Testis (tissue), 3 donors: ENCODE data around the gene NUDCD3. TPM values are rescaled to one million over a fixed set of nuclear protein-coding genes. Genes with fewer than 3 reads are reported as not detected.

Experiments used
- DNase-seq: peaks from one replicate; pipeline ENCODE4 v3.0.0-alpha.2; 2019
- H3K27ac ChIP-seq, 2 donors: fragments of 200-600 bp; sonication (generic); one replicate each; pipeline ENCODE4 v1.5.1; 2019
- H3K27me3 ChIP-seq: fragments of 200-600 bp; sonication (generic); one replicate; pipeline ENCODE4 v1.5.1; 2019
- H3K36me3 ChIP-seq: fragments of 200-600 bp; sonication (generic); one replicate; pipeline ENCODE4 v1.5.1; 2017; ENCODE audit warnings: low read depth; ENCODE audit errors: missing control alignments
- H3K4me1 ChIP-seq: fragments of 200-600 bp; sonication (generic); one replicate; pipeline ENCODE4 v1.5.1; 2019
- H3K4me3 ChIP-seq, 2 donors: fragments of 200-600 bp; sonication (generic); one replicate each; pipeline ENCODE4 v1.5.1; 2017 to 2019
- H3K9me3 ChIP-seq: fragments of 200-600 bp; sonication (generic); one replicate; pipeline ENCODE4 v1.5.1; 2017
- POLR2A ChIP-seq: fragments of 450-650 bp; IDR thresholded peaks from one replicate; pipeline ENCODE4 v1.6.1; 2017; ENCODE audit warnings: antibody characterized with exemption, mild to moderate bottlenecking, moderate library complexity
- WGBS, 2 donors: methylation state at CpG; one replicate each; pipeline ENCODE4 v1.1.5; 2018; 5-methylcytosine and 5-hydroxymethylcytosine counted together
- intact Hi-C: fragments of 100-400 bp; cut with DNase I; formaldehyde crosslinking; loops from one replicate; pipeline ENCODE4 v1.15.1; 2023; ENCODE audit warnings: low total_unique reads
- polyA plus RNA-seq: library from polyadenylated mRNA; stranded (reverse); fragments of 350-450 nt; fragmentation: Illumina TruSeq; extraction: RNeasy Lipid Tissue Mini Kit (QIAGEN cat#74804); gene quantifications from one replicate; pipeline ENCODE4 v1.2.3, GENCODE V29; 2014; ENCODE audit warnings: low read depth, low replicate concordance; ENCODE audit not compliant: insufficient read depth
- total RNA-seq, 2 donors: library from RNA; depleted of rRNA; stranded (reverse); fragments of >200 nt; gene quantifications; one replicate each; pipeline ENCODE4 v1.2.3, GENCODE V29; 2016
- TF ChIP-seq, protein P1 (sequence below), 3 experiments: fragments of 450-650 bp in 2 of 3; fragments of 200-600 bp in 1 of 3; sonication (generic) in 1 of 3; IDR thresholded peaks; one replicate each; pipeline ENCODE4 v1.5.1; 2016 to 2019; ENCODE audit warnings: antibody characterized with exemption in 3 of 3, mild to moderate bottlenecking in 2 of 3, moderate library complexity in 1 of 3

Gene NUDCD3
- total and polyA plus RNA-seq, 3 donors from 2014 or later, result 50.6 to 112 (median 54.6) TPM

DNA sequence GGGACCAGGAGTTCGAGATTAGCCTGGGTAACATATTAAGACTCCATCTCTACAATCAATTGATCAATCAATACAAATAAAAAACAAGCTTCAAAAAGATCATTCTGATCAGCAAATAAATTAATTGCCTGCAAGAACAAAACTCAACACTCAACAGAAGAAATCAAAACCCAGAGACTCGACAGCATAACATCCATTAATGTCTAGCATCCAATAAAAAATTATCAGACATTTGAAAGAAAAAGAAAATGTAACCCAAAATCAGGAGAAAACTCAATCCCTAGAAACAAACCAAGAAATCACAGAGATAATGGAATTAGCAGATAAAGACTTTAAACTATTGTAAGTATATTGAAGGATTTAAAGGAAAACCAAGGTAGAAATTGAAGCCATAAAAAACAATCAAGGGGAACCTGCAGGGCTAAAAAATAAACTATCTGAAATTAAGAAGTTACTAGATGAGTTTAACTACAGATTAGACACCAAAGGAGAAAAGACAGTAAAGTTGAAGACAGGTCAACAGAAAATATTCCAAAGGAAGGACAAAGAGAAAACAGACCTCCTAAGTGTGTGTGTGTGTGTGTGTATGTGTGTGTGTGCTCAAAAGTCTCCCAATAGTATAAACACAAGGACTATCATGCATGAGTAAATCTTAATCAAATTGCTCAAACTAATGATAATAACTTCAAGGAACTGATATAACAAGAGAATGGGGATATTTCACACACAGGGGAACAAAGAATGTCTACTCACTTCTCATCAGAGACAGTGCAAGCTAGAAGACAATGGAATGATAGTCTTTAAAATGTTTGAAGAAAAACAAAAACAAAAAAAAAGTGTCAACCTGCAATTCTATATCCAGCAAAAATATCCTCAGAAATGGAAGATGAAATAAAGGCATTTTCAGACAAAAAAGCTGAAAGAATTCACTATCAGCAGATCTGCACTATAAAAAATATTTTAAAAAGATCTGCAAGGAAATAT, 7.7 kb downstream of the NUDCD3 start:
- DNase-seq, result no peak
- WGBS, 2 donors, result 97 to 98% methylated on average over 2 of the region's 2 CpGs
- H3K9me3 ChIP-seq, result no peaks in the 10 kb centered on the region
- no peak overlapping the region for H3K4me3 ChIP-seq
- TF ChIP-seq POLR2A, result no peak
- TF ChIP-seq, protein P1, sequence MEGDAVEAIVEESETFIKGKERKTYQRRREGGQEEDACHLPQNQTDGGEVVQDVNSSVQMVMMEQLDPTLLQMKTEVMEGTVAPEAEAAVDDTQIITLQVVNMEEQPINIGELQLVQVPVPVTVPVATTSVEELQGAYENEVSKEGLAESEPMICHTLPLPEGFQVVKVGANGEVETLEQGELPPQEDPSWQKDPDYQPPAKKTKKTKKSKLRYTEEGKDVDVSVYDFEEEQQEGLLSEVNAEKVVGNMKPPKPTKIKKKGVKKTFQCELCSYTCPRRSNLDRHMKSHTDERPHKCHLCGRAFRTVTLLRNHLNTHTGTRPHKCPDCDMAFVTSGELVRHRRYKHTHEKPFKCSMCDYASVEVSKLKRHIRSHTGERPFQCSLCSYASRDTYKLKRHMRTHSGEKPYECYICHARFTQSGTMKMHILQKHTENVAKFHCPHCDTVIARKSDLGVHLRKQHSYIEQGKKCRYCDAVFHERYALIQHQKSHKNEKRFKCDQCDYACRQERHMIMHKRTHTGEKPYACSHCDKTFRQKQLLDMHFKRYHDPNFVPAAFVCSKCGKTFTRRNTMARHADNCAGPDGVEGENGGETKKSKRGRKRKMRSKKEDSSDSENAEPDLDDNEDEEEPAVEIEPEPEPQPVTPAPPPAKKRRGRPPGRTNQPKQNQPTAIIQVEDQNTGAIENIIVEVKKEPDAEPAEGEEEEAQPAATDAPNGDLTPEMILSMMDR (IDR thresholded peaks at IDR 0.05), result no peak
- intact Hi-C loops, result no loop called here
- H3K36me3 ChIP-seq, result no peaks in the 10 kb centered on the region
- H3K27me3 ChIP-seq, result no peaks in the 10 kb centered on the region
- H3K4me1 ChIP-seq, result no peaks in the 10 kb centered on the region
- H3K27ac ChIP-seq, result no peak overlapping the region

DNA sequence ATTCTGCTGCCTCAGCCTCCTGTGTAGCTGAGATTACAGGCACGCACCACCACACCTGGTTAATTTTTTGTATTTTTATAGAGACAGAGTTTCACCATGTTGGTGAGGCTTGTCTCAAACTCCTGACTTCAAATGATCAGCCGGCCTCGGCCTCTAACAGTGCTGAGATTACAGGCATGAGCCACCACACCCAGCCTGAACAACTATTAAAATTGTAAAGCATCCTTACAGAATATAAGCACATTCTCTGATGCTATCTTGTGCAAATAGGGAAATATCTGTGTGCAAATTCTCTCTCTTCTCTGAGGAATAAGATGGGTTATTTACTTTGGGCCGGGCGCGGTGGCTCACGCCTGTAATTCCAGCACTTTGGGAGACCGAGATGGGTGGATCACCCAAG, 12.5 kb downstream of the NUDCD3 start:
- Histone ChIP-seq H3K4me3 (no peak overlapping the region), H3K4me1 (no peaks in the 10 kb centered on the region), H3K27me3 (no peaks in the 10 kb centered on the region), H3K9me3 (no peaks in the 10 kb centered on the region), H3K27ac (no peak overlapping the region), H3K36me3 (no peaks in the 10 kb centered on the region)
- DNase-seq, result no peak
- 92 to 93% methylated on average over 8 of the region's 8 CpGs for WGBS, 2 donors
- TF ChIP-seq POLR2A, result no peak
- TF ChIP-seq, protein P1 (IDR thresholded peaks at IDR 0.05), result no peak
- intact Hi-C loops, result loop anchor here (10.0 kb wide), 1 partner anchor 233 kb away; no protein-coding TSS in a partner anchor

DNA sequence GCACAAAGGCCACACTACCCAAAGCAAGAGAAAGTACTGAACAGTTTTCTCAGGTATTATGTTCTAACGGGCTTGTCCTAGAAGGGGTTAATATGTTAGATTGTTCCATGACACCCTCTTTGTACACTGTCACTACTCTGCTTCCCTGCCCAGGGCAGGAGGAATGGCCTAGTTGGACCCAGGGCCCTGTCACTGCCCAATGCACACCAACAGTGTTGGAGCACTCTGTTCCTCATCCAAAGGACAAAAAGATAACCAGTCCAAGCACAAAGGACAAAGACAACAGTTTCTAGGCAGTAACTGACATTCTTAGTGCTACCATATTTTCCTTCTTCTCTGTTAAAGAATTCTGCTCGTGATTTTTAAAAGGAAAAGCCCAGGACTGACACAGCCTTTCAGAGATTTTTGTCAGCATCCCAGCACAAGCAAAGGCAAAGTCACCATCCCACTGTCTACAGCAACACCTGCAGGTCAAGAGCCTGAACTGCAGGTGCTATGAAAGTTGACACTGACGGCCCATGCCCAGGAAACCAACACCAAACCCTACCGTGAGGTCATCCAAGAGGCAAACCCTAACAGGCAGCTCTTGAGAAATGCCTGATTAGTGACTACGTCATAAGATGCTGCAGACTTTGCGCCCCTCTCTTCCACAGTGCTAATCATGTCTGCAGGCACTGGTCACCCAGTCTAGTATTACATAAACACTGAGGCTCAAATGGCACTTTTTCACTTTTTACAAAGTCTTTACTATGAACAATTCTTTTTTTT, 13.2 kb downstream of the NUDCD3 start:
- no peak overlapping the region for H3K4me3 ChIP-seq
- intact Hi-C loops, result loop anchor here (10.0 kb wide), 1 partner anchor 232 kb away; no protein-coding TSS in a partner anchor
- no peak for TF ChIP-seq POLR2A
- TF ChIP-seq, protein P1 (IDR thresholded peaks at IDR 0.05), result peak; percentile 74 to 86 (median 82)
- no peaks in the 10 kb centered on the region for H3K9me3 ChIP-seq
- DNase-seq, result peak; percentile 60
- no peaks in the 10 kb centered on the region for H3K27me3 ChIP-seq
- WGBS, 2 donors, result 42 to 60% methylated on average over 4 to 6 of the region's 6 CpGs
- no peak overlapping the region for H3K27ac ChIP-seq
- H3K4me1 ChIP-seq, result no peaks in the 10 kb centered on the region
- no peaks in the 10 kb centered on the region for H3K36me3 ChIP-seq

DNA sequence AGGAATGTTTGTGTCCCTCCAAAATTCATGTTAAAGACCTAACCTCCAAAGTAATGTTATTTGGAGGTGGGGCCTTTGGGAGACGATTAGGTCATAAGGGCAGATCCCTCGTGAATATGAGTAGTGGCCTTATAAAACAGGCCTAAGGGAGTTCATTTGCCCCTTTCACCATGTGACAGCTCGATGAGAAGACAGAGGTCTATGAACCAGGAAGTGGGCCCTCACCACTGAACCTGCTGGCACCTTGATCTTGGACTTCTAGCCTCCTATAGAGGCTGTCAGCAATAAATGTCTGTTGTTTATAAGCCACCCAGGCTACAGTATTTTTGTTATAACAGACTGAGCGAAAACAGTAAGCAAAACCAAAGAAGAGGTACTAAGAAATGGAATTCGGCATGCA, 14.1 kb downstream of the NUDCD3 start:
- H3K4me1 ChIP-seq, result no peaks in the 10 kb centered on the region
- no peak for DNase-seq
- no peak overlapping the region for H3K27ac ChIP-seq
- H3K36me3 ChIP-seq, result no peaks in the 10 kb centered on the region
- intact Hi-C loops, result loop anchor here (10.0 kb wide), 1 partner anchor 232 kb away; no protein-coding TSS in a partner anchor
- no peaks in the 10 kb centered on the region for H3K9me3 ChIP-seq
- H3K4me3 ChIP-seq, result no peak overlapping the region
- H3K27me3 ChIP-seq, result no peaks in the 10 kb centered on the region
- WGBS, 2 donors, result 87 to 90% methylated on average over 5 of the region's 5 CpGs
- TF ChIP-seq POLR2A, result no peak
- TF ChIP-seq, protein P1 (IDR thresholded peaks at IDR 0.05), result no peak
